ENCODE measurements around the gene FAAP100. TPM values are rescaled to one million over a fixed set of nuclear protein-coding genes. Genes with fewer than 3 reads are reported as not detected.

Gene FAAP100
- total and polyA plus RNA-seq, 2 donors (not counting 1 experiment from before 2014, with no cell fraction given): 62.0 to 72.7 TPM

DNA sequence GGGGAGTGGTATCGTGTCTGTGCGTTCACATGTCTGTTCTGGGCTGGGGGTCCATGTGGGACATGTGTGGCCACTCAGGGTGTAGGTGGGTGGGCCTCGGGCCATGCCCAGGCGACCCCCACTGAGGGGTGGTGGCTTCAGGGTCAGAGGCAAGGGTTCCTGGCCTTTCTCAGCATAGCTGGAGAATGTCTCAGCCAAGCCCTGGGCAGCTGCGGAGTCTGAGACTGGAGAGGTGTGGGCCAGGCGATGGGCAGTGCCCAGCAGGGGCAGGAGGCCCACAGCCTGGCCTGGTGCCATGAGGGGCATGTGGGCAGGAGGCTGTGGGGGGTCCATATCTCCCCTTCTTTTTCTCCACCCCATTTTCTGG lies 22.7 kb downstream of the FAAP100 start:
- peaks cover 7 to 12% of the 10 kb centered on the region in 2 donors for H3K4me1 ChIP-seq (ENCODE audit: control insufficient read depth in 2 of 2, insufficient read depth in 2 of 2, low read length in 2 of 2)
- no peak overlapping the region for H2AFZ ChIP-seq (ENCODE audit: insufficient read depth, low read depth, low read length, poor library complexity, severe bottlenecking)
- H3K4me2 ChIP-seq (replicated peaks; ENCODE audit: low read depth, low read length, poor library complexity, severe bottlenecking): no peak overlapping the region
- Mint-ChIP-seq H3K4me3 (no peak overlapping the region), H3K4me1 (peaks cover 10% of the 10 kb centered on the region), H3K27me3 (no peaks in the 10 kb centered on the region), H3K9me3 (ENCODE audit: insufficient read depth) (no peaks in the 10 kb centered on the region), H3K27ac (no peak overlapping the region)
- no peak overlapping the region for H3K4me3 ChIP-seq (ENCODE audit: control extremely low read depth in 1 of 5, extremely low read depth in 1 of 5, insufficient read depth in 1 of 5, low read depth in 2 of 5, low read length in 4 of 5)
- POLR2A ChIA-PET: interaction anchor here (0.8 kb wide), 1 partner anchor 12 kb away, joined by 3 read pairs; no protein-coding TSS in a partner anchor
- no peak overlapping the region for H3K27ac ChIP-seq (ENCODE audit: low read length in 2 of 2)
- DNase-seq: no peak
- peaks cover 0 to 11% (median 0%) of the 10 kb centered on the region in 3 donors for H3K9me3 ChIP-seq (ENCODE audit: control extremely low read depth in 1 of 3, control insufficient read depth in 2 of 3, insufficient read depth in 1 of 3, low read length in 2 of 3)
- TF ChIP-seq, protein P1, sequence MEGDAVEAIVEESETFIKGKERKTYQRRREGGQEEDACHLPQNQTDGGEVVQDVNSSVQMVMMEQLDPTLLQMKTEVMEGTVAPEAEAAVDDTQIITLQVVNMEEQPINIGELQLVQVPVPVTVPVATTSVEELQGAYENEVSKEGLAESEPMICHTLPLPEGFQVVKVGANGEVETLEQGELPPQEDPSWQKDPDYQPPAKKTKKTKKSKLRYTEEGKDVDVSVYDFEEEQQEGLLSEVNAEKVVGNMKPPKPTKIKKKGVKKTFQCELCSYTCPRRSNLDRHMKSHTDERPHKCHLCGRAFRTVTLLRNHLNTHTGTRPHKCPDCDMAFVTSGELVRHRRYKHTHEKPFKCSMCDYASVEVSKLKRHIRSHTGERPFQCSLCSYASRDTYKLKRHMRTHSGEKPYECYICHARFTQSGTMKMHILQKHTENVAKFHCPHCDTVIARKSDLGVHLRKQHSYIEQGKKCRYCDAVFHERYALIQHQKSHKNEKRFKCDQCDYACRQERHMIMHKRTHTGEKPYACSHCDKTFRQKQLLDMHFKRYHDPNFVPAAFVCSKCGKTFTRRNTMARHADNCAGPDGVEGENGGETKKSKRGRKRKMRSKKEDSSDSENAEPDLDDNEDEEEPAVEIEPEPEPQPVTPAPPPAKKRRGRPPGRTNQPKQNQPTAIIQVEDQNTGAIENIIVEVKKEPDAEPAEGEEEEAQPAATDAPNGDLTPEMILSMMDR (IDR thresholded peaks at IDR 0.05): no peak
- TF ChIP-seq EZH2 (IDR thresholded peaks at IDR 0.05; ENCODE audit: borderline replicate concordance, insufficient read depth, low read depth, low read length, poor library complexity, severe bottlenecking): no peak
- H3K36me3 ChIP-seq (replicated peaks in 1 of 2; ENCODE audit: control extremely low read depth in 1 of 2, control insufficient read depth in 1 of 2, extremely low read depth in 1 of 2, insufficient read depth in 2 of 2, low read length in 1 of 2): no peaks in the 10 kb centered on the region
- intact Hi-C loops (cut with micrococcal nuclease): no loop called here
- CTCF ChIA-PET: no interaction called here
- peaks cover 0 to 29% (median 2%) of the 10 kb centered on the region in 4 experiments for H3K27me3 ChIP-seq (replicated peaks in 1 of 4; ENCODE audit: control extremely low read depth in 1 of 4, control insufficient read depth in 3 of 4, insufficient read depth in 4 of 4, low read length in 3 of 4)
- no peak overlapping the region for H3K9ac ChIP-seq (ENCODE audit: low read length)
- peaks cover 5% of the 10 kb centered on the region for H3K79me2 ChIP-seq (ENCODE audit: control insufficient read depth, insufficient read depth, low read length)
- H4K20me1 ChIP-seq (ENCODE audit: control insufficient read depth, insufficient read depth, low read length, poor library complexity, severe bottlenecking): peaks cover 10% of the 10 kb centered on the region
- no peak for ATAC-seq (ENCODE audit: low read depth)
- WGBS (ENCODE audit: insufficient coverage): 88% methylated on average over 6 of the region's 6 CpGs

DNA sequence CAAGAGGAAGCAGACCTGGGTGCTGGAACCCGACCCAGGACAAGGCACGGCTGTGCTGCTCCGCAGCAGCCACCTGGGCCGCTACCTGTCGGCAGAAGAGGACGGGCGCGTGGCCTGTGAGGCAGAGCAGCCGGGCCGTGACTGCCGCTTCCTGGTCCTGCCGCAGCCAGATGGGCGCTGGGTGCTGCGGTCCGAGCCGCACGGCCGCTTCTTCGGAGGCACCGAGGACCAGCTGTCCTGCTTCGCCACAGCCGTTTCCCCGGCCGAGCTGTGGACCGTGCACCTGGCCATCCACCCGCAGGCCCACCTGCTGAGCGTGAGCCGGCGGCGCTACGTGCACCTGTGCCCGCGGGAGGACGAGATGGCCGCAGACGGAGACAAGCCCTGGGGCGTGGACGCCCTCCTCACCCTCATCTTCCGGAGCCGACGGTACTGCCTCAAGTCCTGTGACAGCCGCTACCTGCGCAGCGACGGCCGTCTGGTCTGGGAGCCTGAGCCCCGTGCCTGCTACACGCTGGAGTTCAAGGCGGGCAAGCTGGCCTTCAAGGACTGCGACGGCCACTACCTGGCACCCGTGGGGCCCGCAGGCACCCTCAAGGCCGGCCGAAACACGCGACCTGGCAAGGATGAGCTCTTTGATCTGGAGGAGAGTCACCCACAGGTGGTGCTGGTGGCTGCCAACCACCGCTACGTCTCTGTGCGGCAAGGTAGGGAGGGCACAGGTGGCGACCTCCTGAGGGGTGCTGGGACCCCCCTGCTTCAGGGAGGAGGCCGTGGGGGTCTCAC lies 23.3 kb downstream of the FAAP100 start:
- peaks cover 10% of the 10 kb centered on the region for H3K79me2 ChIP-seq (ENCODE audit: control insufficient read depth, insufficient read depth, low read length)
- H3K27ac Mint-ChIP-seq: no peak overlapping the region
- H3K27ac ChIP-seq (ENCODE audit: low read length in 2 of 2): no peak overlapping the region
- no peak overlapping the region for H3K9ac ChIP-seq (ENCODE audit: low read length)
- WGBS (ENCODE audit: insufficient coverage): 91% methylated on average over 61 of the region's 62 CpGs
- ChIA-PET CTCF (no interaction called here), POLR2A (interaction anchor here (0.6 to 0.7 kb wide), 2 partner anchors 173 to 181 kb away, joined by 3 read pairs; no protein-coding TSS in a partner anchor)
- H3K27me3 ChIP-seq (replicated peaks in 1 of 4; ENCODE audit: control extremely low read depth in 1 of 4, control insufficient read depth in 3 of 4, insufficient read depth in 4 of 4, low read length in 3 of 4): peaks cover 0 to 25% (median 2%) of the 10 kb centered on the region in 4 experiments
- ATAC-seq (ENCODE audit: low read depth) (no peak), DNase-seq (no peak)
- no peak overlapping the region for H3K4me3 Mint-ChIP-seq
- H3K4me1 Mint-ChIP-seq: peaks cover 8% of the 10 kb centered on the region
- no peaks in the 10 kb centered on the region for H3K36me3 ChIP-seq (replicated peaks in 1 of 2; ENCODE audit: control extremely low read depth in 1 of 2, control insufficient read depth in 1 of 2, extremely low read depth in 1 of 2, insufficient read depth in 2 of 2, low read length in 1 of 2)
- H3K4me2 ChIP-seq (replicated peaks; ENCODE audit: low read depth, low read length, poor library complexity, severe bottlenecking): no peak overlapping the region
- no peaks in the 10 kb centered on the region for H3K9me3 Mint-ChIP-seq (ENCODE audit: insufficient read depth)
- no peak overlapping the region for H3K4me3 ChIP-seq (ENCODE audit: control extremely low read depth in 1 of 5, extremely low read depth in 1 of 5, insufficient read depth in 1 of 5, low read depth in 2 of 5, low read length in 4 of 5)
- H4K20me1 ChIP-seq (ENCODE audit: control insufficient read depth, insufficient read depth, low read length, poor library complexity, severe bottlenecking): peaks cover 16% of the 10 kb centered on the region
- intact Hi-C loops (cut with micrococcal nuclease): no loop called here
- H3K27me3 Mint-ChIP-seq: no peaks in the 10 kb centered on the region
- H3K9me3 ChIP-seq (ENCODE audit: control extremely low read depth in 1 of 3, control insufficient read depth in 2 of 3, insufficient read depth in 1 of 3, low read length in 2 of 3): peaks cover 0 to 11% (median 0%) of the 10 kb centered on the region in 3 donors
- no peak overlapping the region for H2AFZ ChIP-seq (ENCODE audit: insufficient read depth, low read depth, low read length, poor library complexity, severe bottlenecking)
- TF ChIP-seq, protein P1 (IDR thresholded peaks at IDR 0.05): no peak
- TF ChIP-seq EZH2 (IDR thresholded peaks at IDR 0.05; ENCODE audit: borderline replicate concordance, insufficient read depth, low read depth, low read length, poor library complexity, severe bottlenecking): no peak
- peaks cover 2 to 7% of the 10 kb centered on the region in 2 donors for H3K4me1 ChIP-seq (ENCODE audit: control insufficient read depth in 2 of 2, insufficient read depth in 2 of 2, low read length in 2 of 2)

Data from B cell (primary cell).